ENCODE data around the gene ZNF672. TPM values are rescaled to one million over a fixed set of nuclear protein-coding genes. Genes with fewer than 3 reads are reported as not detected.
"Not testable (repeated sequence)": the region's sequence is repeated elsewhere in the genome, so short reads cannot be mapped to it uniquely, and the experiment has no call there.

Gene ZNF672
- total RNA-seq, 1 donor from 2014 or later = 39.8 TPM

DNA sequence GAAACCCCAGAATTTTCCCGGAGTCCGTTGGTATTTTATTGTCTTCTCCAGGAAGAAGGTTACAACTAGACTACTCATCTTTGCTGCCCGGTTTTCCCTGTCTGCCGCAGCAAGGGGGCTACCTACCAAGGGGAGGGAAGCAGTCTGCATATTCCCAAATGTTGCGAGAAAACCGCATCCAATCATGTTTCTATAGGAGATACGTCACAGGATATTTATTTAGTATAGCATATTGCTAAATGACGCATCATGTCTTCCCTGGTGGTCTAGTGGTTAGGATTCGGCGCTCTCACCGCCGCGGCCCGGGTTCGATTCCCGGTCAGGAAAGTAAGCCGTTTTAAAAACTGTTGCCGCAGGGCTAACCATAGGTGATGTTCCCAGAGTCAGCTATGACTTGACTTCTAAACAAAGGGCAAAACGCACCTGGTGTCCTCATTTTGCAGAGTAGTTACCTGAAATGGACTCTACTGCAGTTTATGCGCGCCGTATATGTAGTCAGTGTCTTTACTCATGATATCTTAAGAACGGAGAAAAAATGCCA lies 36.0 kb downstream of the ZNF672 start:
- no peaks in the 10 kb centered on the region for H3K9me3 ChIP-seq
- H3K36me3 ChIP-seq = no peaks in the 10 kb centered on the region
- DNase-seq (peak; percentile 69), ATAC-seq (peak; percentile 88 to 90)
- H3K27me3 ChIP-seq (ENCODE audit: low read depth) = no peaks in the 10 kb centered on the region
- intact Hi-C loops (cut with DNase I) = no loop called here
- TF ChIP-seq CTCF (IDR thresholded peaks at IDR 0.05) = no peak
- peak overlapping the region; percentile 70 for H3K4me3 ChIP-seq
- no peaks in the 10 kb centered on the region for H3K4me1 ChIP-seq
- H3K27ac ChIP-seq = peak overlapping the region; percentile 96

GRCh38 chr1:248881261-248881660 lies 43.2 kb downstream of the ZNF672 start:
- Histone ChIP-seq H3K4me3 (no peak overlapping the region), H3K36me3 (no peaks in the 10 kb centered on the region), H3K27me3 (ENCODE audit: low read depth) (no peaks in the 10 kb centered on the region), H3K9me3 (no peaks in the 10 kb centered on the region), H3K4me1 (no peaks in the 10 kb centered on the region), H3K27ac (no peak overlapping the region)
- no peak for TF ChIP-seq CTCF (IDR thresholded peaks at IDR 0.05)
- ATAC-seq (no peak), DNase-seq (no peak)
- intact Hi-C loops (cut with DNase I) = no loop called here

GRCh38 chr1:248882427-248882826 lies 44.4 kb downstream of the ZNF672 start:
- ATAC-seq; DNase-seq; intact Hi-C loops (cut with DNase I); H3K4me1 ChIP-seq; H3K27me3 ChIP-seq (ENCODE audit: low read depth); H3K9me3 ChIP-seq; H3K36me3 ChIP-seq; H3K27ac ChIP-seq; H3K4me3 ChIP-seq: not testable (repeated sequence)

- Histone ChIP-seq H3K36me3 (no peaks in the 10 kb centered on the region), H3K4me3 (no peak overlapping the region), H3K9me3 (no peaks in the 10 kb centered on the region), H3K27ac (no peak overlapping the region), H3K4me1 (no peaks in the 10 kb centered on the region), H3K27me3 (ENCODE audit: low read depth) (no peaks in the 10 kb centered on the region)
- intact Hi-C loops (cut with DNase I) = no loop called here
- ATAC-seq (no peak), DNase-seq (no peak)
- no peak for TF ChIP-seq CTCF (IDR thresholded peaks at IDR 0.05)
These were observed 46.7 kb downstream of the ZNF672 start for GRCh38 chr1:248884632-248885295.

- no peak for DNase-seq
- Histone ChIP-seq H3K4me3 (no peak overlapping the region), H3K27ac (no peak overlapping the region), H3K4me1 (no peaks in the 10 kb centered on the region), H3K27me3 (ENCODE audit: low read depth) (no peaks in the 10 kb centered on the region), H3K9me3 (no peaks in the 10 kb centered on the region), H3K36me3 (no peaks in the 10 kb centered on the region)
- no peak for ATAC-seq
- TF ChIP-seq CTCF (IDR thresholded peaks at IDR 0.05) = no peak
- intact Hi-C loops (cut with DNase I) = no loop called here
These were observed 47.6 kb downstream of the ZNF672 start for GRCh38 chr1:248885646-248886045.

DNA sequence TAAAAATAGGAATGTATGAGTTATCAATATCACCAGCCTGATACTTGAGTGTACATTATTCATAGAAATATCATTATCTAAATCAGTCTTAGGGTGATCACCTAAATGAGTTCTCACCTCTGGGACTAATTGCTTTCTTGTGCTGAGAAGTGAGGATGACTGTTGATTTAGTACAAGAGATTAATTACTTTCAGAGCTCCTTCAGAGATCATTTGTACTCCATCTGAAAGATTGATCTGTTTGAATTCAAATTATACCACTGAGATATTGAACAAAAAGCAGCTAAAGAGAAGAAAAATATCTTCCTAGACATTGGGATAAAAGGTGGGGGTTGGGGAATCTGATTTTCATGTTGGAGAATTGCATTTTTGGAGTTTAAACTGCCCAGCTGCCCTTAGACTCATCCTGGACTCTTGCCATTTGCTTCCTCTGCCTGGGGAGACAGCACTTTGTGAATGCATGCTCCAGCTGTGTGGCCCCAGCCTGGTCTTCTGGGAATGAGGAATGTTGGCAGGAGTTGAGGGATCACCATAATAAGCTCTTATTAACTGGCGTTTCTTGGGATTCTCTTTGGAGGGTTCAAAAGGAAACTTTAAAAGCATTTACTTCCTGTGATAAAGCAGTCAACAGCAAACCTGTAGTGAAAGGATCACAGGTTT lies 48.3 kb downstream of the ZNF672 start:
- TF ChIP-seq CTCF (IDR thresholded peaks at IDR 0.05) = no peak
- DNase-seq = no peak
- no peaks in the 10 kb centered on the region for H3K27me3 ChIP-seq (ENCODE audit: low read depth)
- no peak for ATAC-seq
- H3K36me3 ChIP-seq = no peaks in the 10 kb centered on the region
- no peak overlapping the region for H3K4me3 ChIP-seq
- no peaks in the 10 kb centered on the region for H3K4me1 ChIP-seq
- H3K9me3 ChIP-seq = no peaks in the 10 kb centered on the region
- no peak overlapping the region for H3K27ac ChIP-seq
- intact Hi-C loops (cut with DNase I) = no loop called here

DNA sequence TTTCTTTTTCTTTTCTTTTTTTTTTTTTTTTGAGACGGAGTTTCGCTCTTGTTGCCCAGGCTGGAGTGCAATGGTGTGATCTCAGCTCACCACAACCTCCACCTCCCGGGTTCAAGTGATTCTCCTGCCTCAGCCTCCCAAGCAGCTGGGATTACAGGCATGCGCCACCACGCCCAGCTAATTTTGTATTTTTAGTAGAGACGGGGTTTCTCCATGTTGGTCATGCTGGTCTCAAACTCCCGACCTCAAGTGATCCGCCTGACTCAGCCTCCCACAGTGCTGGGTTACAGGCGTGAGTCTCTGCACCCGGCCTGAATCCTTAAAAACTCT lies 51.9 kb downstream of the ZNF672 start:
- DNase-seq = not testable (repeated sequence)

More for the DNA sequence above, 51.9 kb downstream of the ZNF672 start:
- intact Hi-C loops (cut with DNase I); H3K27me3 ChIP-seq (ENCODE audit: low read depth); H3K27ac ChIP-seq; H3K36me3 ChIP-seq; H3K9me3 ChIP-seq; ATAC-seq; H3K4me1 ChIP-seq; H3K4me3 ChIP-seq: not testable (repeated sequence)
